ENCODE measurements around the gene TM9SF4. TPM values are rescaled to one million over a fixed set of nuclear protein-coding genes. Genes with fewer than 3 reads are reported as not detected.
"Not testable (repeated sequence)": the region's sequence is repeated elsewhere in the genome, so short reads cannot be mapped to it uniquely, and the experiment has no call there.

TM9SF4 gene
- total RNA-seq, 2 experiments from 2014 or later = 35.8 to 37.3 TPM

- CTCF ChIA-PET = interaction anchor here (1.5 kb wide), 1 partner anchor 13 kb away, joined by 4 read pairs; no protein-coding TSS in a partner anchor
- peak; percentile 68 for DNase-seq
- peak overlapping the region; percentile 71 for H3K4me3 Mint-ChIP-seq
- POLR2A ChIA-PET = interaction anchor here (1.0 to 2.7 kb wide), 5 partner anchors 10 to 96 kb away, joined by 3 to 16 read pairs (median 5); no protein-coding TSS in a partner anchor
- peaks cover 25% of the 10 kb centered on the region for H3K36me3 Mint-ChIP-seq
- H3K9me3 Mint-ChIP-seq = no peaks in the 10 kb centered on the region
- H3K4me1 Mint-ChIP-seq (ENCODE audit: low read depth) = peaks cover 43% of the 10 kb centered on the region
- peak overlapping the region; percentile 54 for H3K27ac Mint-ChIP-seq
- no peaks in the 10 kb centered on the region for H3K27me3 Mint-ChIP-seq
- intact Hi-C loops (cut with micrococcal nuclease) = no loop called here
Observed at GRCh38 chr20:32189691-32190615, 80.4 kb downstream of the TM9SF4 start.

DNA sequence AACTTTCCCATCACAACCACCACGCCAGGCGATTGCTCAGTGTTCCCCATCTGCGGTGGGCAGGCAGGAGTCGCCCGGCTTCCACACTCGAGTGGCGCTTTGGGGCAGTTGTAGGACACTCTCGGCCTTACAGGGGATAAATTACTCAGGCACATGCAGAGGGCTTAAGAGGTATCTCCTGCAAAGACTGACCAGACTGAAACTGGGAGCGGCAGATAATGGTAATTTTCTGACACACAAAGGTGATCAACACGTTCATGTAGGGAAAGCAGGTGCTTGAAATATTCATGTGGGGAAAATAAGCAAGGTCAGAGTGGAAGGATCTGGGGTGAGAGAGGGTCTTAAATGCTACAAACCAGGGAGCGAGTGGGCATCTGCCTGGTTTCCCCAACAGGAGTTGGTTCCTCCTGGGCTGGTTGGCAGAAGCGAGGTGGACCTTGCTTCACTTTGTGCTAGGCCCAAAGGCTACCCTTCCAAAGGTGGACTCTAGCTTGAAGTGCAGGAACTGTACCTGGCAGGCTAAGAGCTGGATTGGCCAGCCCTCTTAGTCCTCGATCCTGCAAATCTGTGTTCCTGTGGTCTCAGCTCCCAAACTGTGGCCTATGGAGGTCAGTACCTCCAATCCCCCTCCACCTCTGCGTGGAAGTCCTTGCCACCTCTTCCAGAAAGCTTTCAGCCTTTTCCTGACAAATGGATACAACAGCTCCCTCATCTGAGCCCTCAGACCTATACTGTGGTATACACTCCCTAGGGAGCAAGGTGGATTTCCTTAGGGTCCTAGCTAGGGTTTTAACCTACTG lies 81.3 kb downstream of the TM9SF4 start:
- POLR2A ChIA-PET = interaction anchor here (0.9 to 2.7 kb wide), 6 partner anchors 9 to 95 kb away, joined by 3 to 16 read pairs (median 5); no protein-coding TSS in a partner anchor
- intact Hi-C loops (cut with micrococcal nuclease) = no loop called here
- H3K9me3 Mint-ChIP-seq = no peaks in the 10 kb centered on the region
- peaks cover 52% of the 10 kb centered on the region for H3K4me1 Mint-ChIP-seq (ENCODE audit: low read depth)
- peaks cover 34% of the 10 kb centered on the region for H3K36me3 Mint-ChIP-seq
- CTCF ChIA-PET = interaction anchor here (0.7 to 1.5 kb wide), 2 partner anchors 12 to 85 kb away, joined by 3 to 4 read pairs; no protein-coding TSS in a partner anchor
- H3K27ac Mint-ChIP-seq = peak overlapping the region; percentile 47
- DNase-seq = no peak
- peak overlapping the region; percentile 71 for H3K4me3 Mint-ChIP-seq
- H3K27me3 Mint-ChIP-seq = no peaks in the 10 kb centered on the region

GRCh38 chr20:32191422-32191821 lies 81.9 kb downstream of the TM9SF4 start:
- no peaks in the 10 kb centered on the region for H3K27me3 Mint-ChIP-seq
- intact Hi-C loops (cut with micrococcal nuclease) = no loop called here
- ChIA-PET CTCF (interaction anchor here (0.7 kb wide), 1 partner anchor 85 kb away, joined by 3 read pairs; no protein-coding TSS in a partner anchor), POLR2A (interaction anchor here (0.9 to 1.1 kb wide), 3 partner anchors 8 to 12 kb away, joined by 4 to 6 read pairs (median 5); no protein-coding TSS in a partner anchor)
- no peak for DNase-seq
- H3K4me3 Mint-ChIP-seq = no peak overlapping the region
- peak overlapping the region; percentile 47 for H3K27ac Mint-ChIP-seq
- H3K4me1 Mint-ChIP-seq (ENCODE audit: low read depth) = peaks cover 57% of the 10 kb centered on the region
- peaks cover 40% of the 10 kb centered on the region for H3K36me3 Mint-ChIP-seq
- H3K9me3 Mint-ChIP-seq = no peaks in the 10 kb centered on the region

- peaks cover 57% of the 10 kb centered on the region for H3K4me1 Mint-ChIP-seq (ENCODE audit: low read depth)
- no peaks in the 10 kb centered on the region for H3K9me3 Mint-ChIP-seq
- no peak overlapping the region for H3K4me3 Mint-ChIP-seq
- H3K27me3 Mint-ChIP-seq = no peaks in the 10 kb centered on the region
- no peak for DNase-seq
- peak overlapping the region; percentile 58 for H3K27ac Mint-ChIP-seq
- ChIA-PET CTCF (interaction anchor here (0.7 kb wide), 1 partner anchor 84 kb away, joined by 3 read pairs; no protein-coding TSS in a partner anchor), POLR2A (interaction anchor here (0.9 kb wide), 1 partner anchor 12 kb away, joined by 4 read pairs; no protein-coding TSS in a partner anchor)
- H3K36me3 Mint-ChIP-seq = peaks cover 44% of the 10 kb centered on the region
- intact Hi-C loops (cut with micrococcal nuclease) = no loop called here
Observed at GRCh38 chr20:32191873-32192272, 82.4 kb downstream of the TM9SF4 start.

- H3K36me3 Mint-ChIP-seq = peaks cover 52% of the 10 kb centered on the region
- no peak for DNase-seq
- POLR2A ChIA-PET = no interaction called here
- intact Hi-C loops (cut with micrococcal nuclease) = no loop called here
- H3K27me3 Mint-ChIP-seq = no peaks in the 10 kb centered on the region
- H3K27ac Mint-ChIP-seq = peak overlapping the region; percentile 66
- no peak overlapping the region for H3K4me3 Mint-ChIP-seq
- CTCF ChIA-PET = no interaction called here
- no peaks in the 10 kb centered on the region for H3K9me3 Mint-ChIP-seq
- H3K4me1 Mint-ChIP-seq (ENCODE audit: low read depth) = peaks cover 61% of the 10 kb centered on the region
Observed at GRCh38 chr20:32192698-32193097, 83.2 kb downstream of the TM9SF4 start.

GRCh38 chr20:32193336-32193735 lies 83.8 kb downstream of the TM9SF4 start:
- H3K36me3 Mint-ChIP-seq = peaks cover 57% of the 10 kb centered on the region
- intact Hi-C loops (cut with micrococcal nuclease); H3K9me3 Mint-ChIP-seq; DNase-seq; H3K4me3 Mint-ChIP-seq; H3K27me3 Mint-ChIP-seq; CTCF ChIA-PET: not testable (repeated sequence)
- peak overlapping the region; percentile 66 for H3K27ac Mint-ChIP-seq
- POLR2A ChIA-PET = interaction anchor here (0.6 kb wide), 1 partner anchor 166 kb away, joined by 3 read pairs; no protein-coding TSS in a partner anchor
- peaks cover 65% of the 10 kb centered on the region for H3K4me1 Mint-ChIP-seq (ENCODE audit: low read depth)

GRCh38 chr20:32193996-32194395 lies 84.5 kb downstream of the TM9SF4 start:
- intact Hi-C loops (cut with micrococcal nuclease) = no loop called here
- no peak for DNase-seq
- no peak overlapping the region for H3K4me3 Mint-ChIP-seq
- POLR2A ChIA-PET = interaction anchor here (1.5 kb wide), 1 partner anchor 10 kb away, joined by 5 read pairs; no protein-coding TSS in a partner anchor
- CTCF ChIA-PET = no interaction called here
- no peaks in the 10 kb centered on the region for H3K27me3 Mint-ChIP-seq
- peaks cover 63% of the 10 kb centered on the region for H3K36me3 Mint-ChIP-seq
- H3K4me1 Mint-ChIP-seq (ENCODE audit: low read depth) = peaks cover 68% of the 10 kb centered on the region
- no peaks in the 10 kb centered on the region for H3K9me3 Mint-ChIP-seq
- H3K27ac Mint-ChIP-seq = peak overlapping the region; percentile 66

DNA sequence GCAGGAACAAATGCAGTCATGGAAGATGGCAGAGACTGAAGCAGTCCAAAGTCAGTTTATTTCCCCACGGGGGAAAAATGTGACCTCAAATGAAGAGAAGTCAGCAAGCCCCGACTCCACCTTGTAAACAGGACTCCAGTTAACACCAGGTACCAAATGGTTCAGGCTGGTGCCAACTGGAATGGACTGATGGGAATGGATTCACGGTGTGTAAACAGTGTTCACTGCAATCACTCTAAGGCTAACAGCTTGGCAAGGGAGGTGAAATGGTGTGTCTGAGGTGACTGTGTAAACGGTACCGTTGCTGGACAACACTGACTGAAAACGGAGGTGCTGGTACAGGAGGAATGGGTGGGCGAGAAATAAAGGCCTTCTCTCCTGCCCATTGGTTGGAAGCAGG lies 86.1 kb downstream of the TM9SF4 start:
- Mint-ChIP-seq H3K27ac (peak overlapping the region; percentile 68), H3K27me3 (no peaks in the 10 kb centered on the region), H3K4me3 (no peak overlapping the region), H3K9me3 (no peaks in the 10 kb centered on the region), H3K36me3 (peaks cover 79% of the 10 kb centered on the region), H3K4me1 (ENCODE audit: low read depth) (peaks cover 74% of the 10 kb centered on the region)
- no peak for DNase-seq
- intact Hi-C loops (cut with micrococcal nuclease) = no loop called here
- POLR2A ChIA-PET = no interaction called here
- CTCF ChIA-PET = no interaction called here

DNA sequence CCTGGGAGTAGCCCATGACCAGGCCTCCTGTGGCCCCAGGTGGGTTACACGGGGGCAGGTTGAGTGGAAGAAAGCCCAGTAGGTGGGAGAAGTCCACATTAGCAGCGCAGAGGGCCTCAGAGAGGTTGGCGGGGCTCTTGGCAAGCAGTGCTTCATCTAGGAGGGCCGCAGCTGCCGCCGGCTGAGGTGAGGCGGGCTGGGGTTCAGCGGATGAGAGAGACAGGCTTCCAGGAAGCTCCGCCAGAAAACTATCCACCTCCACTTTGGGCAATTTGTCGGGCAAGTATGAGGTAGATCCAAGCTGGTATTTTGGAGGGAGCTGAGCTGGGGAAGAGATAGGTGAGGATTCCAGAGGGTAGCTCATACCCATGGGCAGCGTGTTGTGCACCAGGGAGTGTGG lies 87.1 kb downstream of the TM9SF4 start:
- H3K4me3 Mint-ChIP-seq; H3K27me3 Mint-ChIP-seq; H3K27ac Mint-ChIP-seq; H3K9me3 Mint-ChIP-seq; DNase-seq; POLR2A ChIA-PET; CTCF ChIA-PET; intact Hi-C loops (cut with micrococcal nuclease): not testable (repeated sequence)
- H3K4me1 Mint-ChIP-seq (ENCODE audit: low read depth) = peaks cover 80% of the 10 kb centered on the region
- peaks cover 88% of the 10 kb centered on the region for H3K36me3 Mint-ChIP-seq

- peaks cover 80% of the 10 kb centered on the region for H3K4me1 Mint-ChIP-seq (ENCODE audit: low read depth)
Observed at GRCh38 chr20:32197136-32197535, 87.6 kb downstream of the TM9SF4 start.

GRCh38 chr20:32199006-32199405 lies 89.5 kb downstream of the TM9SF4 start:
- Mint-ChIP-seq H3K27ac (peak overlapping the region; percentile 80), H3K9me3 (no peaks in the 10 kb centered on the region), H3K36me3 (peaks cover 90% of the 10 kb centered on the region), H3K4me3 (peak overlapping the region; percentile 16), H3K4me1 (ENCODE audit: low read depth) (peaks cover 83% of the 10 kb centered on the region), H3K27me3 (no peaks in the 10 kb centered on the region)
- POLR2A ChIA-PET = interaction anchor here (1.4 kb wide), 1 partner anchor 8 kb away, joined by 6 read pairs; no protein-coding TSS in a partner anchor
- intact Hi-C loops (cut with micrococcal nuclease) = no loop called here
- DNase-seq = no peak
- CTCF ChIA-PET = no interaction called here

More at GRCh38 chr20:32197136-32197535, 87.6 kb downstream of the TM9SF4 start:
- POLR2A ChIA-PET; DNase-seq; H3K9me3 Mint-ChIP-seq; H3K27ac Mint-ChIP-seq; H3K4me3 Mint-ChIP-seq; H3K27me3 Mint-ChIP-seq; intact Hi-C loops (cut with micrococcal nuclease); CTCF ChIA-PET: not testable (repeated sequence)
- H3K36me3 Mint-ChIP-seq = peaks cover 88% of the 10 kb centered on the region

Measured in activated CD4-positive, alpha-beta memory T cell treated with anti-CD3 and anti-CD28 coated beads for 36 hours (primary cell).